ENCODE data around the gene NEURL4. TPM values are rescaled to one million over a fixed set of nuclear protein-coding genes. Genes with fewer than 3 reads are reported as not detected.

Gene NEURL4
- total RNA-seq, 1 donor from 2014 or later: 37.0 TPM

GRCh38 chr17:7311110-7311705 is 17.9 kb downstream of the NEURL4 start:
- DNase-seq (ENCODE audit: low spot score): no peak
- intact Hi-C loops (cut with DNase I): no loop called here
- no peak for ATAC-seq

- DNase-seq (ENCODE audit: low spot score): no peak
Measured at GRCh38 chr17:7309628-7310027, 19.5 kb downstream of the NEURL4 start.

GRCh38 chr17:7308625-7309433 is 20.3 kb downstream of the NEURL4 start:
- intact Hi-C loops (cut with DNase I): no loop called here
- ATAC-seq (peak; percentile 20), DNase-seq (ENCODE audit: low spot score) (no peak)

More at GRCh38 chr17:7309628-7310027, 19.5 kb downstream of the NEURL4 start:
- intact Hi-C loops (cut with DNase I): no loop called here
- ATAC-seq: no peak

- DNase-seq (ENCODE audit: low spot score) (peak; percentile 82), ATAC-seq (no peak)
- intact Hi-C loops (cut with DNase I): no loop called here
Measured at GRCh38 chr17:7307686-7308624, 21.2 kb downstream of the NEURL4 start.

- intact Hi-C loops (cut with DNase I): no loop called here
- peak; percentile 100 for DNase-seq (ENCODE audit: low spot score)
- peak; percentile 97 for ATAC-seq
Measured at GRCh38 chr17:7306911-7307685, 22.0 kb downstream of the NEURL4 start, which contains the start of gene EIF5A. Gene EIF5A, plus strand, starts transcription at chr17:7307628. Its CDS starts 2,008 bp downstream, at chr17:7309636.

GRCh38 chr17:7304179-7304578 is 25.0 kb downstream of the NEURL4 start:
- DNase-seq (ENCODE audit: low spot score): no peak
- no peak for ATAC-seq
- intact Hi-C loops (cut with DNase I): no loop called here

- intact Hi-C loops (cut with DNase I): no loop called here
- peak; percentile 91 for ATAC-seq
- DNase-seq (ENCODE audit: low spot score): peak; percentile 89
Measured at GRCh38 chr17:7296189-7296861, 32.8 kb downstream of the NEURL4 start.

- DNase-seq (ENCODE audit: low spot score) (no peak), ATAC-seq (peak; percentile 16)
- intact Hi-C loops (cut with DNase I): no loop called here
Measured at GRCh38 chr17:7295230-7296180, 33.6 kb downstream of the NEURL4 start.

- DNase-seq (ENCODE audit: low spot score): no peak
Measured at GRCh38 chr17:7294614-7295153, 34.5 kb downstream of the NEURL4 start, which contains the start of gene YBX2. Gene YBX2, minus strand, starts transcription at chr17:7294639. Its CDS starts 139 bp downstream, at chr17:7294500.

GRCh38 chr17:7293816-7294613 is 35.1 kb downstream of the NEURL4 start:
- ATAC-seq (no peak), DNase-seq (ENCODE audit: low spot score) (no peak)
- intact Hi-C loops (cut with DNase I): no loop called here

More at GRCh38 chr17:7294614-7295153, 34.5 kb downstream of the NEURL4 start, which contains the start of gene YBX2:
- no peak for ATAC-seq
- intact Hi-C loops (cut with DNase I): no loop called here

- no peak for ATAC-seq
- DNase-seq (ENCODE audit: low spot score): no peak
- intact Hi-C loops (cut with DNase I): no loop called here
Measured at GRCh38 chr17:7293159-7293558, 36.0 kb downstream of the NEURL4 start.

GRCh38 chr17:7292729-7293128 is 36.4 kb downstream of the NEURL4 start:
- ATAC-seq (no peak), DNase-seq (ENCODE audit: low spot score) (no peak)
- intact Hi-C loops (cut with DNase I): no loop called here

GRCh38 chr17:7292194-7292593 is 36.9 kb downstream of the NEURL4 start:
- ATAC-seq (no peak), DNase-seq (ENCODE audit: low spot score) (no peak)
- intact Hi-C loops (cut with DNase I): no loop called here

- intact Hi-C loops (cut with DNase I): no loop called here
- no peak for DNase-seq (ENCODE audit: low spot score)
- ATAC-seq: no peak
Measured at GRCh38 chr17:7290685-7291084, 38.5 kb downstream of the NEURL4 start.

GRCh38 chr17:7290166-7290565 is 39.0 kb downstream of the NEURL4 start:
- intact Hi-C loops (cut with DNase I): no loop called here
- DNase-seq (ENCODE audit: low spot score): no peak
- no peak for ATAC-seq
